WTC11 (cell line): Measurements from ENCODE around the gene NUDCD2. TPM values are rescaled to one million over a fixed set of nuclear protein-coding genes. Genes with fewer than 3 reads are reported as not detected.

Experiments used
- ATAC-seq: fragments of 200-7000 bp; cut with Tn5 transposase; 2 replicates; pipeline ENCODE4 v1.10.0; 2021; ENCODE audit warnings: mild to moderate bottlenecking, moderate library complexity
- CTCF ChIA-PET: fragments of 300-600 bp; sonication (Branson Sonifier 250); formaldehyde crosslinking; loops from one replicate; lab custom pipeline; 2021; ENCODE audit warnings: antibody characterized with exemption; lab: Charles Lee
- POLR2A ChIA-PET: fragments of 350-600 bp; sonication (Branson Sonifier 250); formaldehyde crosslinking; loops from one replicate; lab custom pipeline; 2021; ENCODE audit warnings: antibody characterized with exemption; lab: Charles Lee
- DNase-seq: peaks from one replicate; pipeline ENCODE4 v3.0.0; 2021; ENCODE audit warnings: low spot score
- H3K27ac Mint-ChIP-seq: 2 replicates; pipeline ENCODE4 v1.8.0; 2021; ENCODE audit warnings: mixed read lengths
- H3K27me3 Mint-ChIP-seq: 2 replicates; pipeline ENCODE4 v1.8.0; 2021; ENCODE audit warnings: low read depth, mild to moderate bottlenecking, moderate library complexity, mixed read lengths
- H3K36me3 Mint-ChIP-seq: 2 replicates; pipeline ENCODE4 v1.8.0; 2021; ENCODE audit warnings: mixed read lengths
- H3K4me1 Mint-ChIP-seq: 2 replicates; pipeline ENCODE4 v1.8.0; 2022; ENCODE audit warnings: mixed read lengths
- H3K4me3 Mint-ChIP-seq: 2 replicates; pipeline ENCODE4 v1.8.0; 2021; ENCODE audit warnings: mild to moderate bottlenecking, moderate library complexity, mixed read lengths
- H3K9me3 Mint-ChIP-seq: 2 replicates; pipeline ENCODE4 v1.8.0; 2021; ENCODE audit warnings: mixed read lengths
- CBFB ChIP-seq: sonication (generic); formaldehyde crosslinking; IDR thresholded peaks from 2 replicates; pipeline ENCODE4 v1.8.1; 2022; ENCODE audit warnings: mild to moderate bottlenecking, low read depth, missing genetic modification reagents
- CREB1 ChIP-seq: sonication (generic); formaldehyde crosslinking; IDR thresholded peaks from 2 replicates; pipeline ENCODE4 v1.8.0; 2023; ENCODE audit warnings: mild to moderate bottlenecking, missing genetic modification reagents
- ELF4 ChIP-seq: sonication (generic); formaldehyde crosslinking; IDR thresholded peaks from 2 replicates; pipeline ENCODE4 v1.8.1; 2022; ENCODE audit warnings: low read depth, mild to moderate bottlenecking, moderate library complexity, missing genetic modification reagents
- JAZF1 ChIP-seq: fragments of 250-450 bp; sonication (Bioruptor Pico); IDR thresholded peaks from 2 replicates; pipeline ENCODE4 v1.9.0; 2021; ENCODE audit warnings: moderate library complexity, mild to moderate bottlenecking, inconsistent platforms
- NR3C1 ChIP-seq: sonication (generic); formaldehyde crosslinking; conservative IDR thresholded peaks from 2 replicates; pipeline ENCODE4 v1.8.1; 2023; ENCODE audit warnings: low read depth, mild to moderate bottlenecking, missing genetic modification reagents
- RORB ChIP-seq: fragments of 250-450 bp; sonication (Bioruptor Pico); IDR thresholded peaks from 2 replicates; pipeline ENCODE4 v1.9.0; 2021; ENCODE audit warnings: mild to moderate bottlenecking
- TCF7 ChIP-seq: sonication (generic); formaldehyde crosslinking; IDR thresholded peaks from 2 replicates; pipeline ENCODE4 v1.8.0; 2022; ENCODE audit warnings: mild to moderate bottlenecking, low read depth, missing genetic modification reagents, moderate library complexity
- total RNA-seq: library from RNA; stranded (reverse); gene quantifications from 3 replicates; pipeline ENCODE4 v1.2.3, GENCODE V29; 2021
- TF ChIP-seq, protein P1 (sequence below): sonication (generic); formaldehyde crosslinking; IDR thresholded peaks from 2 replicates; pipeline ENCODE4 v1.8.1; 2023; ENCODE audit warnings: mild to moderate bottlenecking, missing genetic modification reagents
- TF ChIP-seq, protein P2 (sequence below): fragments of 200-600 bp; IDR thresholded peaks from 2 replicates; pipeline ENCODE4 v1.8.0; 2022; ENCODE audit warnings: antibody characterized with exemption
- TF ChIP-seq, protein P3 (sequence below): sonication (generic); formaldehyde crosslinking; IDR thresholded peaks from 2 replicates; pipeline ENCODE4 v1.8.0; 2023; ENCODE audit warnings: missing genetic modification reagents
- TF ChIP-seq, protein P4 (sequence below): fragments of 250-450 bp; sonication (Bioruptor Pico); IDR thresholded peaks from 2 replicates; pipeline ENCODE4 v1.8.0; 2021; ENCODE audit warnings: mild to moderate bottlenecking
- TF ChIP-seq, protein P5 (sequence below): sonication (generic); formaldehyde crosslinking; IDR thresholded peaks from 2 replicates; pipeline ENCODE4 v1.8.1; 2022; ENCODE audit warnings: mild to moderate bottlenecking, moderate library complexity, missing genetic modification reagents
- TF ChIP-seq, protein P6 (sequence below): fragments of 250-450 bp; sonication (Bioruptor Pico); IDR thresholded peaks from 2 replicates; pipeline ENCODE4 v1.9.0; 2021; ENCODE audit warnings: mild to moderate bottlenecking
- TF ChIP-seq, protein P7 (sequence below): sonication (generic); formaldehyde crosslinking; IDR thresholded peaks from 2 replicates; pipeline ENCODE4 v1.8.0; 2023; ENCODE audit warnings: mild to moderate bottlenecking, missing genetic modification reagents
- TF ChIP-seq, protein P8 (sequence below): fragments of 250-450 bp; sonication (Bioruptor Pico); IDR thresholded peaks from 2 replicates; pipeline ENCODE4 v1.9.0; 2021; ENCODE audit warnings: mild to moderate bottlenecking, borderline replicate concordance

Gene NUDCD2
- total RNA-seq, 1 experiment from 2014 or later = 73.4 TPM

DNA sequence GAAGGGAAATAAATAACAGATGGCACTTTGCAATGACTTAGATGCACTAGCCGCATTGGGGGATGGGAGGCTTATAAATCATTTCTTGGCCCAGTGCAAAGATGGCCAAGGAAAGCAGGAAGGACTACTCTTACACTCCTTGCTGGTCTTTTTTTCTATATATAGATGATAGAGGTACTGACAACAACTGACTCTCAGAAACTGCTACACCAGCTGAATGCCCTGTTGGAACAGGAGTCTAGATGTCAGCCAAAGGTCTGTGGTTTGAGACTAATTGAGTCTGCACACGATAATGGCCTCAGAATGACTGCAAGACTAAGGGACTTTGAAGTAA, 20.8 kb downstream of the NUDCD2 start (continued):
- TF ChIP-seq, protein P1, sequence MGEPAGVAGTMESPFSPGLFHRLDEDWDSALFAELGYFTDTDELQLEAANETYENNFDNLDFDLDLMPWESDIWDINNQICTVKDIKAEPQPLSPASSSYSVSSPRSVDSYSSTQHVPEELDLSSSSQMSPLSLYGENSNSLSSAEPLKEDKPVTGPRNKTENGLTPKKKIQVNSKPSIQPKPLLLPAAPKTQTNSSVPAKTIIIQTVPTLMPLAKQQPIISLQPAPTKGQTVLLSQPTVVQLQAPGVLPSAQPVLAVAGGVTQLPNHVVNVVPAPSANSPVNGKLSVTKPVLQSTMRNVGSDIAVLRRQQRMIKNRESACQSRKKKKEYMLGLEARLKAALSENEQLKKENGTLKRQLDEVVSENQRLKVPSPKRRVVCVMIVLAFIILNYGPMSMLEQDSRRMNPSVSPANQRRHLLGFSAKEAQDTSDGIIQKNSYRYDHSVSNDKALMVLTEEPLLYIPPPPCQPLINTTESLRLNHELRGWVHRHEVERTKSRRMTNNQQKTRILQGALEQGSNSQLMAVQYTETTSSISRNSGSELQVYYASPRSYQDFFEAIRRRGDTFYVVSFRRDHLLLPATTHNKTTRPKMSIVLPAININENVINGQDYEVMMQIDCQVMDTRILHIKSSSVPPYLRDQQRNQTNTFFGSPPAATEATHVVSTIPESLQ = no peak
- TF ChIP-seq, protein P2, sequence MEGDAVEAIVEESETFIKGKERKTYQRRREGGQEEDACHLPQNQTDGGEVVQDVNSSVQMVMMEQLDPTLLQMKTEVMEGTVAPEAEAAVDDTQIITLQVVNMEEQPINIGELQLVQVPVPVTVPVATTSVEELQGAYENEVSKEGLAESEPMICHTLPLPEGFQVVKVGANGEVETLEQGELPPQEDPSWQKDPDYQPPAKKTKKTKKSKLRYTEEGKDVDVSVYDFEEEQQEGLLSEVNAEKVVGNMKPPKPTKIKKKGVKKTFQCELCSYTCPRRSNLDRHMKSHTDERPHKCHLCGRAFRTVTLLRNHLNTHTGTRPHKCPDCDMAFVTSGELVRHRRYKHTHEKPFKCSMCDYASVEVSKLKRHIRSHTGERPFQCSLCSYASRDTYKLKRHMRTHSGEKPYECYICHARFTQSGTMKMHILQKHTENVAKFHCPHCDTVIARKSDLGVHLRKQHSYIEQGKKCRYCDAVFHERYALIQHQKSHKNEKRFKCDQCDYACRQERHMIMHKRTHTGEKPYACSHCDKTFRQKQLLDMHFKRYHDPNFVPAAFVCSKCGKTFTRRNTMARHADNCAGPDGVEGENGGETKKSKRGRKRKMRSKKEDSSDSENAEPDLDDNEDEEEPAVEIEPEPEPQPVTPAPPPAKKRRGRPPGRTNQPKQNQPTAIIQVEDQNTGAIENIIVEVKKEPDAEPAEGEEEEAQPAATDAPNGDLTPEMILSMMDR = no peak
- TF ChIP-seq, protein P3, sequence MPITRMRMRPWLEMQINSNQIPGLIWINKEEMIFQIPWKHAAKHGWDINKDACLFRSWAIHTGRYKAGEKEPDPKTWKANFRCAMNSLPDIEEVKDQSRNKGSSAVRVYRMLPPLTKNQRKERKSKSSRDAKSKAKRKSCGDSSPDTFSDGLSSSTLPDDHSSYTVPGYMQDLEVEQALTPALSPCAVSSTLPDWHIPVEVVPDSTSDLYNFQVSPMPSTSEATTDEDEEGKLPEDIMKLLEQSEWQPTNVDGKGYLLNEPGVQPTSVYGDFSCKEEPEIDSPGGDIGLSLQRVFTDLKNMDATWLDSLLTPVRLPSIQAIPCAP (CRISPR knock-in tag) = no peak
- no peak for TF ChIP-seq CREB1 (CRISPR knock-in tag)
- TF ChIP-seq, protein P4, sequence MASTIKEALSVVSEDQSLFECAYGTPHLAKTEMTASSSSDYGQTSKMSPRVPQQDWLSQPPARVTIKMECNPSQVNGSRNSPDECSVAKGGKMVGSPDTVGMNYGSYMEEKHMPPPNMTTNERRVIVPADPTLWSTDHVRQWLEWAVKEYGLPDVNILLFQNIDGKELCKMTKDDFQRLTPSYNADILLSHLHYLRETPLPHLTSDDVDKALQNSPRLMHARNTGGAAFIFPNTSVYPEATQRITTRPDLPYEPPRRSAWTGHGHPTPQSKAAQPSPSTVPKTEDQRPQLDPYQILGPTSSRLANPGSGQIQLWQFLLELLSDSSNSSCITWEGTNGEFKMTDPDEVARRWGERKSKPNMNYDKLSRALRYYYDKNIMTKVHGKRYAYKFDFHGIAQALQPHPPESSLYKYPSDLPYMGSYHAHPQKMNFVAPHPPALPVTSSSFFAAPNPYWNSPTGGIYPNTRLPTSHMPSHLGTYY (CRISPR knock-in tag) = no peak

DNA sequence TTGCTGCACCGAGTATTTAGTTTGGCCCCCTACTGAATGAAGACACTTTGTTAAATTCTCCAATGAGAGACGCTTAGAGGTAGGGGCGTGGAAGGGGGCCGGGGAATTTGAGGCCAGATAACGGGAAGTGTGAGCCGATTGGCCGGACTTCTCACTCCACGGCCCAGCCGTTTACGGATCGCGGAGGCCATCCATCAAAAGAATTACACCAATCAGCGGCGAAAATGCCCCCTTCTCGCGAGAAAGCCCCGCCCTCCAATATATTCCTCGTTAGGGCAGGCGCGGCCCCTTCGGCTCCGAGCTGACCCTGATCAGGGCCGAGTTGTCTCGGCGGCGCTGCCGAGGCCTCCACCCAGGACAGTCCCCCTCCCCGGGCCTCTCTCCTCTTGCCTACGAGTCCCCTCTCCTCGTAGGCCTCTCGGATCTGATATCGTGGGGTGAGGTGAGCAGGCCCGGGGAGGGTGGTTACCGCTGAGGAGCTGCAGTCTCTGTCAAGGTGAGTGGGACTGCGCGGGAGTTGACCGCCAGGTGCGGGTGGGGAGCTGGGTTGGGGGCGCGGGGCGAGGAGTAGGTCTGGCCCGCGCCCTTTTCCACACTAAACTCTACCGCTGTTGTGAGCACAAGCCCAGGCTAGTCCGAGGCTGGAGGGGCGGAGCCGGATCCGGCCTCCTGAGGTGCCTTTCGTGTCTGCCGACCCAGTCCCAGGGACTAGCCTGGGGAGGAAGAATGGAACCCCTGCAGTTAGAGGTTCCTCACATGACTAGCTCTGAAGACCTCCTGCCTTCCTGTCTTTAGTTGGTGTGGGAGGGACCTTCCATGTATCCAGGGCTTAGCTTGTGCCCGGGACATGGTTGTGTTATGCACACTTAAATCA, 22.4 kb downstream of the NUDCD2 start, which contains the start of gene CCNG1:
Gene CCNG1 (plus strand): TSS at position 287 of the 874 bp plus-strand sequence. CDS start 1,662 bp downstream, outside the sequence.
- Mint-ChIP-seq H3K4me1 (peaks cover 44% of the 10 kb centered on the region), H3K36me3 (peaks cover 47% of the 10 kb centered on the region), H3K4me3 (peak within 1 kb of the TSS; percentile 95), H3K27me3 (no peaks in the 10 kb centered on the region), H3K27ac (peak within 1 kb of the TSS; percentile 96), H3K9me3 (no peaks in the 10 kb centered on the region)
- ChIA-PET CTCF (interaction anchor here (0.7 to 1.4 kb wide), 4 partner anchors 20 to 1228 kb away, joined by 3 to 11 read pairs (median 3); partner anchors contain the start of genes HMMR and NUDCD2), POLR2A (interaction anchor here (0.5 to 3.5 kb wide), 7 partner anchors 16 to 1766 kb away, joined by 3 to 61 read pairs (median 4); partner anchors contain the start of genes HMMR, MAT2B and NUDCD2)
- DNase-seq (peak; percentile 95), ATAC-seq (peak; percentile 93)
- no peak for TF ChIP-seq CBFB (CRISPR knock-in tag)
- no peak for TF ChIP-seq RORB (CRISPR knock-in tag)
- no peak for TF ChIP-seq JAZF1
- TF ChIP-seq, protein P5, sequence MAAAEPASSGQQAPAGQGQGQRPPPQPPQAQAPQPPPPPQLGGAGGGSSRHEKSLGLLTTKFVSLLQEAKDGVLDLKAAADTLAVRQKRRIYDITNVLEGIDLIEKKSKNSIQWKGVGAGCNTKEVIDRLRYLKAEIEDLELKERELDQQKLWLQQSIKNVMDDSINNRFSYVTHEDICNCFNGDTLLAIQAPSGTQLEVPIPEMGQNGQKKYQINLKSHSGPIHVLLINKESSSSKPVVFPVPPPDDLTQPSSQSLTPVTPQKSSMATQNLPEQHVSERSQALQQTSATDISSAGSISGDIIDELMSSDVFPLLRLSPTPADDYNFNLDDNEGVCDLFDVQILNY (CRISPR knock-in tag) = 0 out of 2 replicates have a peak, but pooled peaks have one; percentile 48
- no peak for TF ChIP-seq TCF7 (CRISPR knock-in tag)
- no peak for TF ChIP-seq NR3C1 (CRISPR knock-in tag)
- TF ChIP-seq, protein P6, sequence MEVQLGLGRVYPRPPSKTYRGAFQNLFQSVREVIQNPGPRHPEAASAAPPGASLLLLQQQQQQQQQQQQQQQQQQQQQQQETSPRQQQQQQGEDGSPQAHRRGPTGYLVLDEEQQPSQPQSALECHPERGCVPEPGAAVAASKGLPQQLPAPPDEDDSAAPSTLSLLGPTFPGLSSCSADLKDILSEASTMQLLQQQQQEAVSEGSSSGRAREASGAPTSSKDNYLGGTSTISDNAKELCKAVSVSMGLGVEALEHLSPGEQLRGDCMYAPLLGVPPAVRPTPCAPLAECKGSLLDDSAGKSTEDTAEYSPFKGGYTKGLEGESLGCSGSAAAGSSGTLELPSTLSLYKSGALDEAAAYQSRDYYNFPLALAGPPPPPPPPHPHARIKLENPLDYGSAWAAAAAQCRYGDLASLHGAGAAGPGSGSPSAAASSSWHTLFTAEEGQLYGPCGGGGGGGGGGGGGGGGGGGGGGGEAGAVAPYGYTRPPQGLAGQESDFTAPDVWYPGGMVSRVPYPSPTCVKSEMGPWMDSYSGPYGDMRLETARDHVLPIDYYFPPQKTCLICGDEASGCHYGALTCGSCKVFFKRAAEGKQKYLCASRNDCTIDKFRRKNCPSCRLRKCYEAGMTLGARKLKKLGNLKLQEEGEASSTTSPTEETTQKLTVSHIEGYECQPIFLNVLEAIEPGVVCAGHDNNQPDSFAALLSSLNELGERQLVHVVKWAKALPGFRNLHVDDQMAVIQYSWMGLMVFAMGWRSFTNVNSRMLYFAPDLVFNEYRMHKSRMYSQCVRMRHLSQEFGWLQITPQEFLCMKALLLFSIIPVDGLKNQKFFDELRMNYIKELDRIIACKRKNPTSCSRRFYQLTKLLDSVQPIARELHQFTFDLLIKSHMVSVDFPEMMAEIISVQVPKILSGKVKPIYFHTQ (CRISPR knock-in tag) = no peak; the same call in 1 of the 2 replicates
- TF ChIP-seq CREB1 (CRISPR knock-in tag) = no peak
- no peak for TF ChIP-seq ELF4 (CRISPR knock-in tag)
- TF ChIP-seq, protein P7, sequence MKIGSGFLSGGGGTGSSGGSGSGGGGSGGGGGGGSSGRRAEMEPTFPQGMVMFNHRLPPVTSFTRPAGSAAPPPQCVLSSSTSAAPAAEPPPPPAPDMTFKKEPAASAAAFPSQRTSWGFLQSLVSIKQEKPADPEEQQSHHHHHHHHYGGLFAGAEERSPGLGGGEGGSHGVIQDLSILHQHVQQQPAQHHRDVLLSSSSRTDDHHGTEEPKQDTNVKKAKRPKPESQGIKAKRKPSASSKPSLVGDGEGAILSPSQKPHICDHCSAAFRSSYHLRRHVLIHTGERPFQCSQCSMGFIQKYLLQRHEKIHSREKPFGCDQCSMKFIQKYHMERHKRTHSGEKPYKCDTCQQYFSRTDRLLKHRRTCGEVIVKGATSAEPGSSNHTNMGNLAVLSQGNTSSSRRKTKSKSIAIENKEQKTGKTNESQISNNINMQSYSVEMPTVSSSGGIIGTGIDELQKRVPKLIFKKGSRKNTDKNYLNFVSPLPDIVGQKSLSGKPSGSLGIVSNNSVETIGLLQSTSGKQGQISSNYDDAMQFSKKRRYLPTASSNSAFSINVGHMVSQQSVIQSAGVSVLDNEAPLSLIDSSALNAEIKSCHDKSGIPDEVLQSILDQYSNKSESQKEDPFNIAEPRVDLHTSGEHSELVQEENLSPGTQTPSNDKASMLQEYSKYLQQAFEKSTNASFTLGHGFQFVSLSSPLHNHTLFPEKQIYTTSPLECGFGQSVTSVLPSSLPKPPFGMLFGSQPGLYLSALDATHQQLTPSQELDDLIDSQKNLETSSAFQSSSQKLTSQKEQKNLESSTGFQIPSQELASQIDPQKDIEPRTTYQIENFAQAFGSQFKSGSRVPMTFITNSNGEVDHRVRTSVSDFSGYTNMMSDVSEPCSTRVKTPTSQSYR (CRISPR knock-in tag) = no peak
- TF ChIP-seq, protein P8, sequence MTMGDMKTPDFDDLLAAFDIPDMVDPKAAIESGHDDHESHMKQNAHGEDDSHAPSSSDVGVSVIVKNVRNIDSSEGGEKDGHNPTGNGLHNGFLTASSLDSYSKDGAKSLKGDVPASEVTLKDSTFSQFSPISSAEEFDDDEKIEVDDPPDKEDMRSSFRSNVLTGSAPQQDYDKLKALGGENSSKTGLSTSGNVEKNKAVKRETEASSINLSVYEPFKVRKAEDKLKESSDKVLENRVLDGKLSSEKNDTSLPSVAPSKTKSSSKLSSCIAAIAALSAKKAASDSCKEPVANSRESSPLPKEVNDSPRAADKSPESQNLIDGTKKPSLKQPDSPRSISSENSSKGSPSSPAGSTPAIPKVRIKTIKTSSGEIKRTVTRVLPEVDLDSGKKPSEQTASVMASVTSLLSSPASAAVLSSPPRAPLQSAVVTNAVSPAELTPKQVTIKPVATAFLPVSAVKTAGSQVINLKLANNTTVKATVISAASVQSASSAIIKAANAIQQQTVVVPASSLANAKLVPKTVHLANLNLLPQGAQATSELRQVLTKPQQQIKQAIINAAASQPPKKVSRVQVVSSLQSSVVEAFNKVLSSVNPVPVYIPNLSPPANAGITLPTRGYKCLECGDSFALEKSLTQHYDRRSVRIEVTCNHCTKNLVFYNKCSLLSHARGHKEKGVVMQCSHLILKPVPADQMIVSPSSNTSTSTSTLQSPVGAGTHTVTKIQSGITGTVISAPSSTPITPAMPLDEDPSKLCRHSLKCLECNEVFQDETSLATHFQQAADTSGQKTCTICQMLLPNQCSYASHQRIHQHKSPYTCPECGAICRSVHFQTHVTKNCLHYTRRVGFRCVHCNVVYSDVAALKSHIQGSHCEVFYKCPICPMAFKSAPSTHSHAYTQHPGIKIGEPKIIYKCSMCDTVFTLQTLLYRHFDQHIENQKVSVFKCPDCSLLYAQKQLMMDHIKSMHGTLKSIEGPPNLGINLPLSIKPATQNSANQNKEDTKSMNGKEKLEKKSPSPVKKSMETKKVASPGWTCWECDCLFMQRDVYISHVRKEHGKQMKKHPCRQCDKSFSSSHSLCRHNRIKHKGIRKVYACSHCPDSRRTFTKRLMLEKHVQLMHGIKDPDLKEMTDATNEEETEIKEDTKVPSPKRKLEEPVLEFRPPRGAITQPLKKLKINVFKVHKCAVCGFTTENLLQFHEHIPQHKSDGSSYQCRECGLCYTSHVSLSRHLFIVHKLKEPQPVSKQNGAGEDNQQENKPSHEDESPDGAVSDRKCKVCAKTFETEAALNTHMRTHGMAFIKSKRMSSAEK (CRISPR knock-in tag) = peak; percentile 73; the same call in 1 of the 2 replicates
